IPS DF 4.7 (cell line): ENCODE measurements around the gene PTK6.
A peak's percentile ranks its signal among the peaks of the same experiment; 100 is the strongest.
"Not testable (repeated sequence)": the region's sequence is repeated elsewhere in the genome, so short reads cannot be mapped to it uniquely, and the experiment has no call there.

ENCODE experiments used
- DNase-seq: peaks from one replicate; pipeline ENCODE4 v3.0.0-alpha.2; 2013; ENCODE audit warnings: low spot score; ENCODE audit errors: extremely low read depth

The PTK6 gene

GRCh38 chr20:63536997-63537524 is at the start of gene PTK6:
PTK6 (minus strand) TSS chr20:63537376; CDS start chr20:63537314, 62 bp downstream.
- no peak for DNase-seq

GRCh38 chr20:63586797-63587196 is 49.6 kb upstream of the PTK6 start:
- no peak for DNase-seq

DNA sequence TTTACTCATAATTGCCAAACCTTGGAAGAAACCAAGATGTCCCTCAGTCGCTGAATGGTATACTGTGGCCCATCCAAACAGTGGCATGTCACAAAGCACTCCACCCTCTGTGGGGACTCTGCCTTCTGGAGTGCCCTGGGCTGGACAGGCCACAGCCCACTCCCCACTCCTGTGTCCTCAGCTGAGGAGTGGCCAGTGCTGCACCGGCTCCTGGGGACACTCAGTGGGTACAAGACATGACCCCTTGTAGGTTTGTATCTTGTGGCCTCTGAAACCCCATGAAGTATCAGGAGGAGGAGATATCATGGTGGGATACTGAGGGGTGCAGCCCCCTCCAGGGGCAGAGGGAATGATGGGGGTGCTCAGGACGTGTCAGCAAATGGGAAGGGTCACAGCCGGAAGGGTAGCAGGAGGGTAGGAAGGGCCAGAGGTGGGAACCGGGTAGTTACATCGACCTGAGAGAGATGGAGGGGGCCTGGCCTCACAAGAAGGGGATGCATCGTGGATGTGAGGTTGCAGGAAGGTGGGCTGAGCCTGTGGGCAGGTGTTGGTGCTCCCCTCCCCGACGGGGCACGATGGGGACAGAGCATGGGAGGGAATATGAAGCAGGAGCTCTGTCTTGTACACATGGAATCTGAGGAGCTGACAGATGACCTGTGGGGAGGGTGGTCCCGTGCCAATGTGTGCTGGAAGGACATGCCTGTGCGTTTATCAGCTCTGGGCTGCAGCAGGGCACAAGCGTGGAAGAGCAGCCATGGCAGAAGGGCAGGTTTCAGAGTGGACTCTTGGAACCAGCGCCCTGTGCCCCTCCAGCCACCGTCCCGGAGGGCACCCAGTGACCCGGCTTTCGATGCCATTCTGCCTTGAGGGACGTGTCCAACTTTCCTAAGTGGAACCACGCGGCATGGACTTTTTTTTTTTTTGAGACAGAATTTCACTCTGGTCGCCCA is 48.7 kb upstream of the PTK6 start:
- no peak for DNase-seq

GRCh38 chr20:63582382-63583063 is 45.3 kb upstream of the PTK6 start:
- no peak for DNase-seq

GRCh38 chr20:63580796-63581461 is 43.8 kb upstream of the PTK6 start:
- peak; percentile 14 for DNase-seq

DNA sequence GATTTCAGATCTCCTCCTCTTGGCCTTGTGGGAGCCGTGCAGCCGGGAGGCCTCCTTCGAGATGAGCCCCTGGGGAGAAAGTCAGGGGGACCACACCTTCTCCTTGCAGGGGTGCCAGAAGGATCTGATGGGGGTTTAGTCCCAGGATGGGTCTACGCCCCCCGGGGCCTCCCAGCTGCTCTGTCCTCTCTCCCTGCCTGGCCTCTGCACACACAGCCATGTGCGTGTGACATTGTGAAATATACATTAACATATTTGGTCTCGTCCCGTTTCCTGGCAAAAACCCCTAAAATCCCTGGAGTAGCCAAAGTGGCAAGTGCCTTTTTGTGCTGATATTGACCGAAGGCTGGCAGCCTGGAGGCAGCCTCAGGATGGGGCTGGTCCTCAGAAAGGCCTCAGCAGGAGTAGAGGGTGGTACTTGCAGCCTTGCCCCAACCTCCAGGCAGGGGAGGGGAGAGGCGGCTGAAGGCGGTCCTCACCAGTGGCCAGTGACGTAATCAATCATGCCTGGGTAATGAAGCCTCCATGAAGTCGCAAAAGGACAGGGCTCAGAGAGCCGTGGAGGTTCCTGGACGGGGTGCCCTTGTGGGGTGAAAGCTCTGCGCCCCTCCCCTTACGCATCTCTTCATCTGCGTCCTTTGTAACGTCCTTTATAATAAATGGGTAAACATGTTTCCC is 42.0 kb upstream of the PTK6 start:
- no peak for DNase-seq

- DNase-seq = no peak
These were observed 41.2 kb upstream of the PTK6 start for GRCh38 chr20:63578224-63579016.

- no peak for DNase-seq
These were observed 40.2 kb upstream of the PTK6 start for GRCh38 chr20:63577317-63577894.

GRCh38 chr20:63576311-63576710 is 39.1 kb upstream of the PTK6 start:
- DNase-seq = no peak

- no peak for DNase-seq
These were observed 37.9 kb upstream of the PTK6 start for GRCh38 chr20:63574829-63575743.

GRCh38 chr20:63574156-63574828 is 37.1 kb upstream of the PTK6 start, which contains the start of gene HELZ2:
HELZ2 (minus strand) TSS chr20:63574239; CDS start chr20:63572385, 1,854 bp downstream.
- no peak for DNase-seq

DNA sequence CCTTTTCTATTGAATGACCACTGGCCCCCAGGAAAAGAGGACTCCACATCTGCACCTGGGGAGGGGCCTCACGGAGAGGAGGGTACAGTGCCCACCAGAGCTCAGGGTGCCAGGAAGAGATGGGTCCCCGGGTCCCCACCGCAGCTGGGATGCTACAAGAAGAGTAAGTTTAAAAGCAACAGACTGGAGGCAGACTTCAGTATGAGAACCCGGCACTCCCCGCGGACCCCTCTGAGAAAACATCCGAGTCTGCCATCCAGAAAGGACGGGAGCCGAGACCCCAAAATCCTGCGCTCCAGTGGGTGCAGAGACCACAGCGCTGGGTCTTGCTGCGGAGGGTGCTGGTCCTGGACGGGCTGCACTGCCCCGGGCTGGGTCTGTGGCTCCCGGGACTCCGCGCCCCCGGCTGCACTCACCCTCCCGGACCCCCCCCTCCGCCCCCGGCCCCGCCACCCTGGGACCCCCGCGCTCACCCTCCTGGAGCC is 36.5 kb upstream of the PTK6 start:
- DNase-seq = no peak

GRCh38 chr20:63572788-63573646 is 35.8 kb upstream of the PTK6 start:
- no peak for DNase-seq

DNA sequence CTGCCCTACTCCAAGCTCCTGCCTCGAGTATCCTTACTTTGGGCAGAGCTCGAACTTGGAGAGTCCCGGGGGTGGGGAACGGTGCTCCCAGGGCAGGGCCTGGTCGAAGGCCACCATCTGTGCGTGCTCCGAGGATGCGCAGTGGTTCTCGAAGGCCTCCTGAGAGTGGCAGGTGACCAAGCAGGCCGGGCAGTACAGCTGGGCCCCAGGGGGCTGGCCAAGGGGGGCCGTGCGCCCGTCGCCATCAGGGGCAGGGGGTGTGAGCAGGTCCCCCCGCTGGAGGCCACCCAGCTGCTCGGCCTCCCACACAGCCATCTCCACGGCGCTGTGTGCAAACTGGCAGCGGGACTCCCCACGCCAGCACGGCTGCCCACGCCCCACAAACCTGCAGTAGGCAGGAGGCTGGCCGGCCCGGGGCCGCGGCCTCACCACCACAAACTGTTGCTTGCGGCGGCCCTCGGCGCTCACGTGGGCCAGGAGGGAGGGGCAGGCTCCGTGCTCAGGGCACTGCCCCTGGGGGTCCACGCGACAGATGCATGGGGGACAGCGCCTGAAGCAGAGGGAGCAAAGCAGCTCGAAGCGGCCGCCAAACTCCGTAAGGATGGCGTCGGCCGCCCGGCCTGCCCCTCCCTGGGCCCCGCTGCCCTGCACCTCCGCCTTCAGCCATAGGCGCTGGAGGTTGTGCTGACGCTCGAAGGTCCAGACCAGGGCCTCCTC is 35.1 kb upstream of the PTK6 start:
- no peak for DNase-seq

DNA sequence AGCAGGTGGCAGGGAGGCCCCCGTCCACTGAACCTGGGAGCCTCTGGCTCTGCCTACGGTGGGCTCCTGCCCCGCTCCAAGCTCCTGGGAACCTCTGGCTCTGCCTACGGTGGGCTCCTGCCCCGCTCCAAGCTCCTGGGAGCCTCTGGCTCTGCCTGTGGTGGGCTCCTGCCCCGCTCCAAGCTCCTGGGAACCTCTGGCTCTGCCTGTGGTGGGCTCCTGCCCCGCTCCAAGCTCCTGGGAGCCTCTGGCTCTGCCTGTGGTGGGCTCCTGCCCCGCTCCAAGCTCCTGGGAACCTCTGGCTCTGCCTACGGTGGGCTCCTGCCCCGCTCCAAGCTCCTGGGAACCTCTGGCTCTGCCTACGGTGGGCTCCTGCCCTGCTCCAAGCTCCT is 33.9 kb upstream of the PTK6 start:
- not testable (repeated sequence) for DNase-seq

- DNase-seq = no peak
These were observed 33.3 kb upstream of the PTK6 start for GRCh38 chr20:63570281-63571086.
